Measurements from ENCODE around the gene SNX4.

GRCh38 chr3:125525153-125525552, 5.2 kb upstream of the SNX4 start:
- TF ChIP-seq CTCF (IDR thresholded peaks at IDR 0.05) (no peak), POLR2A (IDR thresholded peaks at IDR 0.05) (no peak)
